CD14-positive monocyte (primary cell): ENCODE measurements around the gene LRRC43. TPM values are rescaled to one million over a fixed set of nuclear protein-coding genes. Genes with fewer than 3 reads are reported as not detected.
A peak's percentile ranks its signal among the peaks of the same experiment; 100 is the strongest.

Experiments used
- DNase-seq, 3 donors: peaks; one replicate each; pipeline ENCODE4 v3.0.0-alpha.2; 2011 to 2022
- H2AFZ ChIP-seq: 2 replicates; pipeline ENCODE4 v1.6.0; 2012; ENCODE audit warnings: mild to moderate bottlenecking, low read depth, low read length, inconsistent platforms; ENCODE audit not compliant: insufficient read depth, poor library complexity, severe bottlenecking
- H3K27ac ChIP-seq, 2 donors: 1 replicate in 1 of 2; 2 replicates in 1 of 2; pipeline ENCODE4 v1.5.1; 2012 to 2013; ENCODE audit warnings: low read length in 2 of 2, control low read depth in 1 of 2, inconsistent platforms in 1 of 2, low read depth in 1 of 2, mild to moderate bottlenecking in 1 of 2
- H3K27me3 ChIP-seq, 2 donors: one replicate each; pipeline versions ENCODE4 v1.6.0 to v1.6.1; 2011 to 2013; ENCODE audit warnings: low read length in 2 of 2; ENCODE audit not compliant: control insufficient read depth in 2 of 2, insufficient read depth in 2 of 2
- H3K36me3 ChIP-seq, 2 donors: replicated peaks in 1 of 2; 1 replicate in 1 of 2; 2 replicates in 1 of 2; pipeline versions ENCODE4 v1.5.1 to v1.6.1; 2012 to 2013; ENCODE audit warnings: low read length in 2 of 2, control low read depth in 1 of 2, inconsistent platforms in 1 of 2, mild to moderate bottlenecking in 1 of 2; ENCODE audit not compliant: insufficient read depth in 2 of 2, control insufficient read depth in 1 of 2
- H3K4me1 ChIP-seq, 2 donors: 1 replicate in 1 of 2; 2 replicates in 1 of 2; pipeline versions ENCODE4 v1.5.1 to v1.6.1; 2012 to 2013; ENCODE audit warnings: low read length in 2 of 2, control low read depth in 1 of 2, inconsistent platforms in 1 of 2, mild to moderate bottlenecking in 1 of 2, moderate library complexity in 1 of 2; ENCODE audit not compliant: insufficient read depth in 2 of 2, control insufficient read depth in 1 of 2
- H3K4me2 ChIP-seq: replicated peaks from 2 replicates; pipeline ENCODE3; 2012; ENCODE audit warnings: low read length, moderate library complexity, mild to moderate bottlenecking; ENCODE audit not compliant: poor library complexity, severe bottlenecking; ENCODE audit errors: extremely low read depth
- H3K4me3 ChIP-seq, 3 experiments: fragments of 200-600 bp in 1 of 3; sonication (generic) in 1 of 3; replicated peaks in 1 of 3; 1 replicate in 2 of 3; 2 replicates in 1 of 3; pipeline ENCODE4 v1.5.1; 2011 to 2013; ENCODE audit warnings: low read length in 3 of 3, mild to moderate bottlenecking in 3 of 3, control low read depth in 2 of 3, low read depth in 2 of 3, inconsistent platforms in 1 of 3, moderate library complexity in 1 of 3
- H3K79me2 ChIP-seq: 2 replicates; pipeline ENCODE4 v1.6.0; 2012; ENCODE audit warnings: mild to moderate bottlenecking, control low read depth, inconsistent platforms, low read length, moderate library complexity; ENCODE audit not compliant: insufficient read depth
- H3K9ac ChIP-seq: 2 replicates; pipeline ENCODE4 v1.6.0; 2017; ENCODE audit warnings: low read length, mild to moderate bottlenecking; ENCODE audit not compliant: insufficient read depth, poor library complexity, severe bottlenecking
- H3K9me3 ChIP-seq, 2 donors: replicated peaks in 1 of 2; 1 replicate in 1 of 2; 2 replicates in 1 of 2; pipeline versions ENCODE4 v1.5.1 to v1.6.1; 2012 to 2013; ENCODE audit warnings: low read length in 2 of 2, control low read depth in 1 of 2; ENCODE audit not compliant: control insufficient read depth in 1 of 2, insufficient read depth in 1 of 2
- H4K20me1 ChIP-seq: 2 replicates; pipeline ENCODE4 v1.6.0; 2012; ENCODE audit warnings: mild to moderate bottlenecking, low read length, control low read depth, moderate library complexity; ENCODE audit not compliant: insufficient read depth
- H3K27ac Mint-ChIP-seq, 7 donors: one replicate each; pipeline ENCODE4 v1.8.0; 2020; ENCODE audit warnings: mild to moderate bottlenecking in 7 of 7, mixed read lengths in 7 of 7, moderate library complexity in 6 of 7, inconsistent platforms in 2 of 7
- H3K27me3 Mint-ChIP-seq, 3 donors: one replicate each; pipeline ENCODE4 v1.8.0; 2021 to 2022; ENCODE audit warnings: low read depth in 3 of 3, mild to moderate bottlenecking in 3 of 3, mixed read lengths in 3 of 3, moderate library complexity in 3 of 3, inconsistent platforms in 1 of 3
- H3K36me3 Mint-ChIP-seq, 2 donors: one replicate each; pipeline ENCODE4 v1.8.0; 2020; ENCODE audit warnings: mixed read lengths in 2 of 2, inconsistent platforms in 1 of 2, mild to moderate bottlenecking in 1 of 2
- H3K4me1 Mint-ChIP-seq: one replicate; pipeline ENCODE4 v1.8.0; 2020; ENCODE audit warnings: mild to moderate bottlenecking, mixed read lengths
- H3K4me3 Mint-ChIP-seq, 2 donors: one replicate each; pipeline ENCODE4 v1.8.0; 2020; ENCODE audit warnings: mild to moderate bottlenecking in 2 of 2, mixed read lengths in 2 of 2, moderate library complexity in 1 of 2
- H3K9me3 Mint-ChIP-seq, 7 donors: one replicate each; pipeline ENCODE4 v1.8.0; 2020 to 2022; ENCODE audit warnings: mixed read lengths in 7 of 7, mild to moderate bottlenecking in 6 of 7, moderate library complexity in 6 of 7, inconsistent platforms in 2 of 7
- CTCF ChIP-seq: fragments of 200-600 bp; IDR thresholded peaks from one replicate; pipeline ENCODE4 v1.8.0; 2022; ENCODE audit warnings: antibody characterized with exemption, mild to moderate bottlenecking
- WGBS: methylation state at CpG from one replicate; pipeline ENCODE4 v1.1.5; 2013; ENCODE audit warnings: missing lambda C conversion rate; ENCODE audit not compliant: insufficient coverage; 5-methylcytosine and 5-hydroxymethylcytosine counted together
- intact Hi-C, 2 donors: fragments of 100-400 bp; cut with micrococcal nuclease; formaldehyde crosslinking; loops; one replicate each; pipeline versions ENCODE4 v1.15.0 to v1.15.1; 2023
- polyA minus RNA-seq: library from RNA; depleted of rRNA, polyadenylated mRNA; stranded (reverse); fragments of >200 nt; gene quantifications from 2 replicates; pipeline ENCODE4 v1.2.3, GENCODE V29; 2012
- polyA plus RNA-seq, 3 donors: library from polyadenylated mRNA; depleted of rRNA in 1 of 3; unstranded in 2 of 3; stranded (reverse) in 1 of 3; fragments of 300-500 nt in 2 of 3; fragments of >200 nt in 1 of 3; fragmentation: Illumina TruSeq in 2 of 3; gene quantifications; 1 replicate in 2 of 3; 2 replicates in 1 of 3; pipeline ENCODE4 v1.2.3, GENCODE V29; 2012 to 2021
- total RNA-seq, 12 experiments: library from RNA in 1 of 12; stranded (reverse) in 1 of 12; fragments of 120-200 nt in 1 of 12; gene quantifications; one replicate each; pipeline ENCODE4 v1.2.4 and lab custom pipeline; 2013 to 2026; ENCODE audit warnings: mixed read lengths in 6 of 12, inconsistent platforms in 1 of 12

The LRRC43 gene
- total RNA-seq (2013): 0.21 TPM
- polyA plus RNA-seq (under 1 TPM in 1 of 3 donors, not detected in 2; 0.19 TPM), polyA minus RNA-seq (0.48 TPM in 1 of 2 replicates, not detected in the other), total RNA-seq (lab: John Stamatoyannopoulos, UW) (0.12 to 1.4 (median 0.55) reads per million in 11 experiments)

GRCh38 chr12:122182887-122183587 lies at the start of gene LRRC43:
TSS of gene LRRC43 (plus strand) at chr12:122183123. CDS start at chr12:122183145, 22 bp downstream.
- peak within 1 kb of the TSS; percentile 87 for H2AFZ ChIP-seq
- no peaks in the 10 kb centered on the region for H3K79me2 ChIP-seq
- Mint-ChIP-seq H3K4me3 (peak within 1 kb of the TSS; percentile 82 to 94), H3K4me1 (peaks cover 26% of the 10 kb centered on the region), H3K27ac (peak within 1 kb of the TSS in 2 of 7 donors; percentile 25 to 78), H3K9me3 (peaks cover 0 to 3% (median 0%) of the 10 kb centered on the region in 7 donors), H3K27me3 (peaks cover 18 to 34% (median 29%) of the 10 kb centered on the region in 3 donors), H3K36me3 (peaks cover 0 to 3% of the 10 kb centered on the region in 2 donors)
- H3K9ac ChIP-seq: peak within 1 kb of the TSS; percentile 73
- peak within 1 kb of the TSS; percentile 33 to 79 (median 46) for H3K4me3 ChIP-seq
- peak within 1 kb of the TSS; percentile 89 for H3K4me2 ChIP-seq
- peaks cover 18 to 19% of the 10 kb centered on the region in 2 donors for H3K4me1 ChIP-seq
- under 1% methylated on average over 50 of the region's 63 CpGs for WGBS
- H3K27ac ChIP-seq: no peak within 1 kb of the TSS
- TF ChIP-seq CTCF: no peak
- no peaks in the 10 kb centered on the region for H3K36me3 ChIP-seq
- peaks cover 0 to 9% of the 10 kb centered on the region in 2 donors for H3K27me3 ChIP-seq
- no peaks in the 10 kb centered on the region for H3K9me3 ChIP-seq
- DNase-seq: peak; percentile 34 to 57 (median 43)
- intact Hi-C loops: no loop called here
- no peaks in the 10 kb centered on the region for H4K20me1 ChIP-seq

GRCh38 chr12:122133192-122133950 lies 49.6 kb upstream of the LRRC43 start:
- Mint-ChIP-seq H3K36me3 (peaks cover 79 to 100% of the 10 kb centered on the region in 2 donors), H3K9me3 (peaks cover 0 to 1% (median 0%) of the 10 kb centered on the region in 7 donors), H3K27ac (no peak overlapping the region), H3K27me3 (no peaks in the 10 kb centered on the region), H3K4me3 (no peak overlapping the region), H3K4me1 (no peaks in the 10 kb centered on the region)
- Histone ChIP-seq H3K9me3 (no peaks in the 10 kb centered on the region), H3K27me3 (no peaks in the 10 kb centered on the region), H3K4me3 (no peak overlapping the region), H3K4me1 (no peaks in the 10 kb centered on the region), H3K36me3 (peaks cover 87 to 96% of the 10 kb centered on the region in 2 donors), H3K79me2 (no peaks in the 10 kb centered on the region), H2AFZ (no peak overlapping the region), H3K9ac (no peak overlapping the region), H3K27ac (no peak overlapping the region), H4K20me1 (peaks cover 38% of the 10 kb centered on the region), H3K4me2 (no peak overlapping the region)
- 88% methylated on average over 28 of the region's 28 CpGs for WGBS
- DNase-seq: no peak
- intact Hi-C loops: no loop called here
- no peak for TF ChIP-seq CTCF
